ENCODE data around the gene GPA33.

DNA sequence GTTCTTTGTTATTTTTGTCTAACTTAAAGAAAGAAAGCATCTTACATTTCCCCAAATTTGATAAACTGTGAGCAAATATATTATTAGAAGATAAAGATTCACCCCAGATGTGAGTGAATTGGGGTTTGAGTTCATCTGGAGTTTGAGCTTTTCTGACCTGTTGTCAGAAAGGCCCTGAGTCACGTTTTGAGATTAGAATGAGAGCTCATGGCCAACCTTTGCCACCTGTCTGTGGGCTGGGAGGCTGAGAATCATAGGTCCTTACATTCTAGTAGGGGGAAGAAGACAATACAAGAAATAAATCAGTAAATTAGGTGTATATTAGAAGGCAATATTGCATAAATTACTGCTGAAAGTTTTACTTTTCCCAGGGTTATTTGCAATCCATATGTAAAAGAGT, 26.0 kb upstream of the GPA33 start:
- TF ChIP-seq CTCF (IDR thresholded peaks at IDR 0.05): no peak
- no peak for TF ChIP-seq POLR2A (IDR thresholded peaks at IDR 0.05)
